Kidney (tissue), 14 donors: Measurements from ENCODE around the gene C17orf67. TPM values are rescaled to one million over a fixed set of nuclear protein-coding genes. Genes with fewer than 3 reads are reported as not detected.

ENCODE experiments used
- DNase-seq, 5 donors: peaks; one replicate each; pipeline ENCODE4 v3.0.0-alpha.2; 2013 to 2020
- FAIRE-seq: peaks from 2 replicates; lab custom pipeline; 2012; peaks lifted over from hg19 to GRCh38; lab: Jason Lieb, UNC
- H3K27ac ChIP-seq, 2 donors: one replicate each; pipeline ENCODE4 v1.7.0; 2013; ENCODE audit warnings: low read depth in 2 of 2, low read length in 2 of 2, inconsistent platforms in 1 of 2
- H3K27me3 ChIP-seq: one replicate; pipeline ENCODE4 v1.7.1; 2013; ENCODE audit warnings: low read length, inconsistent platforms; ENCODE audit not compliant: control insufficient read depth, insufficient read depth
- H3K36me3 ChIP-seq, 3 donors: one replicate each; pipeline versions ENCODE4 v1.7.0 to v1.7.1; 2013; ENCODE audit warnings: low read length in 3 of 3, control low read depth in 1 of 3, inconsistent platforms in 1 of 3; ENCODE audit not compliant: insufficient read depth in 3 of 3, control insufficient read depth in 2 of 3
- H3K4me1 ChIP-seq, 3 donors: one replicate each; pipeline versions ENCODE4 v1.7.0 to v1.7.1; 2013; ENCODE audit warnings: low read length in 3 of 3, inconsistent platforms in 1 of 3, low read depth in 1 of 3; ENCODE audit not compliant: control insufficient read depth in 2 of 3, insufficient read depth in 2 of 3
- H3K4me3 ChIP-seq, 3 donors: one replicate each; pipeline versions ENCODE4 v1.7.0 to v1.8.1; 2013; ENCODE audit warnings: low read length in 3 of 3, control low read depth in 1 of 3, inconsistent platforms in 1 of 3
- H3K9ac ChIP-seq, 3 donors: one replicate each; pipeline versions ENCODE4 v1.7.0 to v1.7.1; 2013; ENCODE audit warnings: low read length in 3 of 3, control low read depth in 1 of 3, inconsistent platforms in 1 of 3
- H3K9me3 ChIP-seq, 3 donors: one replicate each; pipeline versions ENCODE4 v1.7.0 to v1.7.1; 2013; ENCODE audit warnings: low read length in 3 of 3, control low read depth in 1 of 3, inconsistent platforms in 1 of 3; ENCODE audit not compliant: control insufficient read depth in 2 of 3, insufficient read depth in 1 of 3
- CTCF ChIP-seq: IDR thresholded peaks from 3 replicates; pipeline ENCODE4 v1.5.1; 2012; ENCODE audit warnings: mild to moderate bottlenecking, moderate library complexity, borderline replicate concordance; ENCODE audit not compliant: insufficient read depth; ENCODE audit errors: extremely low read depth
- intact Hi-C: fragments of 100-400 bp; cut with DNase I; formaldehyde crosslinking; loops from one replicate; pipeline ENCODE4 v1.11.1; 2022
- polyA plus RNA-seq: library from polyadenylated mRNA; stranded (reverse); fragments of 350-450 nt; fragmentation: Illumina TruSeq; extraction: RNeasy Lipid Tissue Mini Kit (QIAGEN cat#74804); gene quantifications from one replicate; pipeline ENCODE4 v1.2.3, GENCODE V29; 2014; ENCODE audit warnings: low read depth, low replicate concordance; ENCODE audit not compliant: insufficient read depth
- total RNA-seq: library from RNA; stranded (reverse); fragmentation: NEBNext Ultra II Directional; extraction: Animal tissue kit (Norgen Biotek cat#: 25700); gene quantifications from one replicate; pipeline ENCODE4 v1.2.1, GENCODE V29; 2021
- donor health status: control.
- donor health status: control.
- donor health status: control.
- donor health status: control.
- donor health status: control.
- donor health status: DM: yes; HTN: yes; CAD: no.
- donor health status: Normal renal cell carcinoma (clear cell type).

C17orf67 gene
- total and polyA plus RNA-seq, 2 donors from 2014 or later: 0.69 to 2.0 TPM

GRCh38 chr17:56792267-56792666 is 41.5 kb downstream of the C17orf67 start:
- Histone ChIP-seq H3K36me3 (no peaks in the 10 kb centered on the region), H3K9ac (no peak overlapping the region), H3K9me3 (no peaks in the 10 kb centered on the region), H3K4me3 (no peak overlapping the region), H3K4me1 (no peaks in the 10 kb centered on the region), H3K27me3 (no peaks in the 10 kb centered on the region), H3K27ac (no peak overlapping the region)
- FAIRE-seq (no peak), DNase-seq (no peak)
- intact Hi-C loops: no loop called here
- TF ChIP-seq CTCF: no peak

- H3K36me3 ChIP-seq: no peaks in the 10 kb centered on the region
- TF ChIP-seq CTCF: no peak
- H3K27ac ChIP-seq: no peak overlapping the region
- H3K27me3 ChIP-seq: peaks cover 2% of the 10 kb centered on the region
- H3K4me3 ChIP-seq: no peak overlapping the region
- no peak for FAIRE-seq
- intact Hi-C loops: no loop called here
- DNase-seq: no peak
- H3K4me1 ChIP-seq: no peaks in the 10 kb centered on the region
- no peaks in the 10 kb centered on the region for H3K9me3 ChIP-seq
- H3K9ac ChIP-seq: no peak overlapping the region
Observed at GRCh38 chr17:56786989-56787482, 46.7 kb downstream of the C17orf67 start.

- Histone ChIP-seq H3K9ac (no peak overlapping the region), H3K4me1 (no peaks in the 10 kb centered on the region), H3K4me3 (no peak overlapping the region), H3K36me3 (no peaks in the 10 kb centered on the region), H3K27me3 (peaks cover 2% of the 10 kb centered on the region), H3K27ac (no peak overlapping the region), H3K9me3 (no peaks in the 10 kb centered on the region)
- TF ChIP-seq CTCF: no peak
- no peak for DNase-seq
- no peak for FAIRE-seq
- intact Hi-C loops: no loop called here
Observed at GRCh38 chr17:56785997-56786680, 47.6 kb downstream of the C17orf67 start.
